IPS-NIHi11 (cell line): ENCODE data around the gene NAA15.
"Not testable (repeated sequence)": the region's sequence is repeated elsewhere in the genome, so short reads cannot be mapped to it uniquely, and the experiment has no call there.

Experiments used
- DNase-seq: peaks from one replicate; pipeline ENCODE4 v3.0.0; 2012; ENCODE audit warnings: mixed read lengths, low spot score

The NAA15 gene

DNA sequence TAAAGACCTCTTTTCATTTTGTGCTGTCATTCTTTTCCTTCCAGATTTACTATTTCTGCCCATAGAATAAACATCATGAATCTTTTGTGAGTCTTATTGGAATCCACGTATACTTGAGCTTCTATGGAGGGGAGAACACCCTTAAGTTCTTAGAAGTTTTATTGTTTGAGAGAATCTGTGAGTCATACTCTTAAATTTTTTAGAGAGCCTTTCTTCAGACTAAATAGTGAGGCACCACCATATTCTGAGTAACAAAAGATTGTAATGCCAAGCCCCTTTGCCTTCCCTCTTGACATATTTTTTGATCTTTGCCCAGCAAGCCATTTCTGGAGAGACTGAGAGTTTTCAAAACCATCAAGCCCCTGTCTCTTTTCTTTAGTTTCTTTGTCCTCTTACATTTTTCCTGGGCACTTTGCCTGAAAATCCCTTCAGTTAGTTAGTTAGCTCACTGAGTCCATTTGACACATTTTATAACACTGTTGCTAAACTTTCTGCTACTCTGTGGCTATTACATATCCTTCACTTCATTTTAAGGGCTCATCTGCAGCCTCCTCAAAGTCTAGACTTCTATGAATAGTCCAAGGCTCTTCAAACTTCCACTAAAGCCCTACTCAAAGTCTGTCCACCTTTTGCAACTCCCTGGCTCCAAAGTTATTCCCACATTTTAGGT, 66.3 kb downstream of the NAA15 start:
- no peak for DNase-seq

DNA sequence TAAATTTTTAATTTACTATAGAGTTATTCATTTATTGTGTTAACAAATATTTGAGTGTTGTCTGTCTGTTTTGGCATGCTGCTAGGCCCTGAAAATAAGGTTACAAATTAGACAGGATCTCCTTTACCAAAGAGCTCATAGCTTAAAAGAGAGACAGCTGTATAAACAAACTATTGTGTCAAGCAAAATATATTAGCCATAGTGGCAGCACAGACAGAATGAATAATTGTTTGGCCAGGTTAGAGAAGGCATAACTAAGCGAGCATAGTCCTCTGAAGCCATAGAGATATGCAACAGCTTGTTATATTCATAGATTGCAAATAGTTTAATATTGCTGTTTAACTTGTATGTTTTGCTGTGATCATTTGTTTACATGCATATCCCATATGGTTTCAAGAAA, 67.7 kb downstream of the NAA15 start:
- DNase-seq: no peak

DNA sequence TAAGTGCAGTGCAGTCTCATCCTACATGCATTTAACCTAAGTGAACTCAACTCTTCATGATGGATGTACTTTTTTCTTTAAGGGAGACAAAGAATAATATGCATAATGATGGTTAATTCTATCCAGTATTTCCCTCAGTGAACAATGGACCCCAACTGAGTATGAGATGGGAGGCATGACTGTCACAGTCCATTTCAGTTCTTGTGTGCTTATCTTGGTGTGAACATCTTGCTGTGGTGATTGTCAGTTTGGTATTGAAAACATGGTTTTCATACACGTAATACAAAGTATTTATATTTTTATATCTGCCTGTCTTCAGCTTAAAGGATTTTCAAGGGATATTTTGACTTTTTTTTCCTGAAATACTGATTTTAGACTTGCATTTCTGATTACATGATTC, 72.9 kb downstream of the NAA15 start:
- no peak for DNase-seq

DNA sequence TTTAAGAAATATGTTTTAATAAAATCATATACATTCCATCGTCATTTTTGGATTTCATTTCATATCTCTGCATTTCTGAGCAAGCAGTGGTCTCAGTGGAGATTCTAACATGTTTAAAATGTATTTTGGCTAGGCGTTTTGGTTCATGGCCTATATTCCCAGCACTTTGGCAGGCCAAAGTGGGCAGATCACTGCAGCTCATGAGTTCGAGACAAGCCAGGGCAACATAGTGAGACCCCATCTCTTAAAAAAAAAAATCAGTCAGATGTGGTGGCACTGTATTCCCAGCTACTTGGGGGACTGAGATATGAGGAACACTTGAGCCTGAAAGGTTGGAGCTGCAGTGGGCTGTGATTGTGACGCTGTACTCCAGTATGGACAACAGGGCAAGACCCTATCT, 85.1 kb downstream of the NAA15 start:
- no peak for DNase-seq

- no peak for DNase-seq
These were observed 87.8 kb downstream of the NAA15 start for GRCh38 chr4:139389102-139389501.

DNA sequence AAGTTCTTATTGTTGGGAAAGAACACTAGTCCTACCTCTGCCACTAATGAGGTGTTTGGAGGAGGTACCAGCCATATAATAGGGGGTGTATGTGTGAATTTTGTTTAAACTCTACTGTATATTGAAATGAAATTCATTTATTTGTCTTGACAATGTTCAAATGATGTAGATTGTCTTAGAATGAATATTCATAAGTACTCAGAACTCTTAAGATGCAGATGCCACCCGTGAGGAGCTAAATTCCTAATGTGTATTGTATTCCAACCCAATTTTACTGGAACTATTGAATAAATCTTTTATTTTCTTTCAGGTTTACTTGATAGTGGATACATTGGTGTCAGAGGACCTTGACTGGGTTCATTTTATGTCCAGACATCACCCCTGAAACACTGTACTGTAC, 88.7 kb downstream of the NAA15 start:
- DNase-seq: no peak

GRCh38 chr4:139391731-139392130, 90.4 kb downstream of the NAA15 start:
- DNase-seq: no peak

DNA sequence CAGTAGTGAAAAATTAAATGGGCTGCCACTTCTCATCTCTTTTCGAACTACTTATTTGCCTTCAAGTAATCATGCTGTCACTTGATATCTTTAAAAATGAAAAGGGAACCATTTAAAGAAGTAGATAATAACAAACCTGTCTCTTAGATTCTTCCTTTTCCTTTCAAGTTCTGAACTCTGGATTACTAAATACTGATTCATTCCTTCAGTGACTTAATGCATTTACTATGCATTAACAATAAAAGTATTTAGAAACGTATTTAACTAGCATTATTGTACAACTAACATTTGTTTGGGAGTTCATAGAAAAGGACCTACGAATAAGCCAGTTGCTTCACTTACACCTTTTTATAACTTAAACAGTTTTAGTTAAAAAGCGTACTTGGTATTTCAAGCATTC, 91.5 kb downstream of the NAA15 start:
- DNase-seq: no peak

DNA sequence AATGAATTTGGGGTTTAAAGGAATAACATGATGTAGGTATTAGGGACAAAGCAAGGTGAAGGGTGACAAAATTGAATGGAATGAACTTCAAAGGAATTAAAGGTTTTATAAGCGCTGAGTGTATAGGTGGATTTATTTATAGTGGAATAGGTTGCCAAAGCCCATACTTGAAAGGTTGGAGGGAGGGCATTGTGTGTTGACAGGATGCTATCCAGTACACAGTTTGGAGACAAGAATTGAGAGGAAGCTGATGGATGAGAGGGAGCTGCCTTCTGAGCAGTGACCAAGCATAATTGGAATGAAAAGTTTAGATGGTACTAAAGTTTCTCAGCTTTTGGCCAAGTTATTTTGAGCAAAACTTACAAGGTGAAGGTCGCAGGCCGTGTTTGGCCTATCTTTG, 100.1 kb downstream of the NAA15 start:
- no peak for DNase-seq

GRCh38 chr4:139402436-139402835, 101.1 kb downstream of the NAA15 start:
- no peak for DNase-seq

DNA sequence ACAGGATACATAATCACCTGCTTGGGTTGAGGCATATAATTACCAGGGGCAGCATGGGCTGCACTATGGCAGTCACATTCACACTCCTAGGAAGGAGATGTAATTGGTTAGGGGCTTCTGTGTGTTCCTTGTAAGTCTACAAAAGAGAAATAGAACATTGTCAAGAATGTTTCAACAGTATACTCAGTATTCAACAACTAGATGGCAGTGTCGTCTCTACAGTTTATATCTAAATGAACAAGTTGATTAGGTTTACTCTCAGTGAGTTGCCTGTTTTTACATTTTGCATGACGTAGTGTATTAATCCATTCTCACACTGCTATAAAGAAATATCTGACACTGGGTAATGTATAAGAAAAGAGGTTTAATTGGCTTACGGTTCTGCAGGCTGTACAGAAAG, 102.2 kb downstream of the NAA15 start:
- no peak for DNase-seq

DNA sequence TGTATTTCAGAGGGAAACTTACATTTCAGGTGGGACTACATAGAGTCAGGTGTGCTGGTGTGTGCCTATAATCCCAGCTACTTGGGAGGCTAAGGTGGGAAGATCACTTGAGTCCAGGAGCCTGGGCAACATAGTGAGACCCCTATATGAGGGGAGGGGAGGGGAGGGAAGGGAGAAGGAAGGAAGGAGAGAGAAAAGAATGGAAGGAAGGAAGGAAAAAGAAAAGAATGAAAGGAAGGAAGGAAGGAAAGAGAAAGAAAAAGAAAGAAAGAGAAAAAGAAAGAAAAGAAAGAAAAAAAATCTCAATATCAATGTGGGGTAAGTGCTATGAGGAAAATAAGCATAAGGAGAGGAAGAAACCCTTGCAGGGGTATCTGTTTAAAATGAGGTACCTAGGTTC, 109.0 kb downstream of the NAA15 start:
- no peak for DNase-seq

DNA sequence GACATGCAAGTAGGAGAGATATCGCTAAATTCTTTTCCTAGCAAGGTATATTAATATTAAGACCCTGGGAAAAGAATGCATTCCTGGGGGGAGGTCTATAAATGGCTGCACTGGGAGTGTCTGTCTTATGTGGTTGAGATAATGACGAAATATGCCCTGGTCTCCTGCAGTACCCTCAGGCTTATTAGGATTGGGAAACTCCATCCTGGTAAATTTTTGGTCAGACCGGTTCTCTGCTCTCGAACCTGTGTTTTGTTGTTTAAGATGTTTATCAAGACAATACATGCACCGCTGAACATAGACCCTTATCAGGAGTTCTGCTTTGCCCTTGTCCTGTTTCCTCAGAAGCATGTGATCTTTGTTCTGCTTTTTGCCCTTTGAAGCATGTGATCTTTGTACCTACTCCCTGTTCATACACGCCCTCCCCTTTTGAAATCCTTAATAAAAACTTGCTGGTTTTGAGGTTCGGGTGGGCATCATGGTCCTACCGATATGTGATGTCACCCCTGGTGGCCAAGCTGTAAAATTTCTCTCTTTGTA, 113.4 kb downstream of the NAA15 start:
- not testable (repeated sequence) for DNase-seq

DNA sequence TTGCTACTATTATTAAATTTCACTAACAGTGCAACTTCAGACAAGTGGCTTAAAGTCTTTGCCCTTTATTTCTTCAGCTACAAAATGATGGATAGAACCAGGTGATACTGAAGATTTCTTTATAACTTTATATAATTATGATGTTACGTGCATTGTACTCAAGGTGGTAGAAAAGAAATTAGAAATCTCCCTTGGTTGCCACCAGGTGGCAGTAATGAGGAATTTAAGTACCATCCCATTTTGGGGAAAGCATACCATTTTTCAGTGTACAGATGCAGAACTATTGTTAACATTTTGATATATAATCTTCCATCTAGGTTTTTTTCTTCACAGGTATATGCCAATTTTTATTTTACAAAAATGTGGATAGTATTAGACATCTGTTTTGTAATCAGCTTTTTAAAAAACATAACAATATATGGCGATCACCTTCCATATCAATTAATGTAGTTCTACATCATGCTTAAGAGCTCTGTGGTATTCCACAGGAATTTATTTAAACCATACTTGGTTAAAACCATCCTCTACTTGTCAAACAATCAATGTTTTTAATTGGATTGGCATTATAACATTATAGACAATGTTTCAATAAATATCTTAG, 114.9 kb downstream of the NAA15 start:
- DNase-seq: peak; percentile 44

GRCh38 chr4:139419388-139419914, 118.1 kb downstream of the NAA15 start:
- DNase-seq: no peak

DNA sequence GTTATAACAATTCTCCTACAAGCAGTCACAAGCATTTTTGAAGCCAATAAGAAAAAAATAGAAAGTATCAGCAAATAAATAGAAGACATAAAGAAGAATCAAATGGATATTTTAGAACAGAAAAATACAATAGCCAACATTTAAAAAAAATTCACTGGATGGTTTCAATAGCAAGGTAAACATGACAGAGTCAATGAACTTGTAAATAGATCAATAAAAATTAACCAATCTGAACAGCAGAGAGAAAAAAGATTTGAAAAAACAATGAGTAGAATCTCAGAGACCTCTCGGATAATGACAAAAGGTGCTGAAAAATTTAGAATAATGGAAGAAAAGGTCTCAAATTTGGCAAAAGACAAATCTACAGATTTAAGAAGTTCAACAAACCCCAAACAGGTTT, 119.3 kb downstream of the NAA15 start:
- DNase-seq: no peak

DNA sequence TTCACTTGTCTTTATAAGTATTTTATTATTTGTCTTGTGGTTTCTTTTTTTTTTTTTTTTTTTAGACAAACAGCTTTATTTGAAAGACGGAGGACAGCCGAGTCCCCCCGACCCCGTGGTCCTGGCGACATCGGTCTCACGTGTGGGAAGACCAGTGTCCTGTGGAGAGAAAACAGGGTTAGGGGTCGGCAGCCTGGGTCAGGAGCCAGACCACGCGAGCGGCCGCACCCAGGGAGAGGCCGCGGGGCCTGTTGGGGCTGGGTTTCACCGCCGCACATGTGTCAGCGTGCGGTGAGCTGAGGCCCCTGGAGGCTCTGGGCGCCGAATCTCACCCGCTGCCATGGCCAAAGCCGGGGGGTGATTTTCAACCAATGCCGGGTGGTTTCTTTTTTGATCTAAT, 134.8 kb downstream of the NAA15 start:
- DNase-seq: no peak

DNA sequence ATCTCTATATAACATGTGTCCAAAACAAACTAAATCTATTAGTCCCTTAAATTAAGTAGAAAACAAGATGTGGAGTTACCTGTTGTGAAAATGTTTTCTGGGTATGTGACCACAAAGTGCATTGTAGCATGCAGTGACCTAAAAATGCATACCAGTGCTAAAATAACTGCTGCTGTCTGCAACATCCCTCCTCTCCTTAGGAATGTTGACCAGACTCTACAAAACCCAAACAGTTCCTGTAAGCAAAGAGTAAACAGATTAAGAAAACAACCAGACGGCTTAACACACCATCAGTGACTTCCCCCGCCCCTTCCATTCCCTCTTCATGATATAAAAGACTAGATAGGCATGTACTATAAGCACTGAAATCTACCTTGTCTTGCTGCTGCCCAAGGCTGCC, 136.8 kb downstream of the NAA15 start:
- no peak for DNase-seq

DNA sequence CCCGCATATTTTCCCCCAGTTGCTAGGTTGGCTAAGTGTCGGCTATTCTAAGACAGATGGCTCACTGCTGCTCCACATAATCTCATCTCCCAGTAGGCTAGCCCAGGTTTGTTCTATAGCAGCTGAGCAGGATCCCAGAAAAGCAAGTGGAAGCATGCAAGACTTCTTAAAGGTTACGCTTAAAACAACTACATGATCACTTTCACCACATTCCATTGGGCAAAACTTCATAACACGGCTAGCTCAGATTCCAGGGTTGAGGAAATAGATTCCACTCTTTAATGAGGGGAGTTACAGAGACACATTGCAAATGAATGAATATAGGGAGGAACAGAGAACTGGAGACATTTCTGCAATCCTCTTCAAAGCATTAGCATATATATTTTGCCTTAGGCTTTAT, 139.7 kb downstream of the NAA15 start:
- DNase-seq: no peak

DNA sequence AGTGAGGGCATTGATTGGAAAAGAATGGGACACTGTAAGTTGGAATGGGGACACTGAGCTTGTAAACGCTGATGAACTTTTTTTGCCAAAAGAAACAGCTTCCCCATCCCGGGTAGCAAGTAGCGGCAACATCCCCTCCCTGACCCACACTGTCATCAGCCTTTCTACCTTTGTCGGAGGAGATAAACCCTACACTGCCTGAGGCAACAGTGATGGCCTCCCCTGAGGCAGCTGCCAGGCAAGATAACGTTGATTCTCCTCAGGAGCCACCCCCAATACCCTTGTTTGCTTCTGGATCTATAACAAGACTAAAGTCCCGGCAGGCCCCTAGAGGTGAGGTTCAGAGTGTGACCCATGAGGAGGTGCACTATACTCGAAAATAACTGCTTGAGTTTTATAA, 142.4 kb downstream of the NAA15 start:
- no peak for DNase-seq

DNA sequence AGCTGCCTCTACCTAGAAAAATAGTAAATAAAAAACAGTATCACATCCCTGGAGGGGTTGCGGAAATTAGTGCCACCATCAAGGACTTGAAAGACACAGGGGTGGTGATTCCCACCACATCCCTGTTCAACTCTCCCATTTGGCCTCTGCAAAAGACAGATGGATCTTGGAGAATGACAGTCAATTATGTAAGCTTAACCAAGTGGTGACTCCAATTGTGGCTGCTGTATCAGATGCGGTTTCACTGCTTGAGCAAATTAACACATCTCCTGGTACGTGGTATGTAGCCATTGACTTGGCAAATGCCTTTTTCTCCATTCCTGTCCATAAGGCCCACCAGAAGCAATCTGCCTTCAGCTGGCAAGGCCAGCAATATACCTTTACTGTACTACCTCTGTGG, 143.6 kb downstream of the NAA15 start:
- not testable (repeated sequence) for DNase-seq

GRCh38 chr4:139447078-139447477, 145.8 kb downstream of the NAA15 start:
- DNase-seq: not testable (repeated sequence)

GRCh38 chr4:139450586-139450985, 149.3 kb downstream of the NAA15 start:
- no peak for DNase-seq

DNA sequence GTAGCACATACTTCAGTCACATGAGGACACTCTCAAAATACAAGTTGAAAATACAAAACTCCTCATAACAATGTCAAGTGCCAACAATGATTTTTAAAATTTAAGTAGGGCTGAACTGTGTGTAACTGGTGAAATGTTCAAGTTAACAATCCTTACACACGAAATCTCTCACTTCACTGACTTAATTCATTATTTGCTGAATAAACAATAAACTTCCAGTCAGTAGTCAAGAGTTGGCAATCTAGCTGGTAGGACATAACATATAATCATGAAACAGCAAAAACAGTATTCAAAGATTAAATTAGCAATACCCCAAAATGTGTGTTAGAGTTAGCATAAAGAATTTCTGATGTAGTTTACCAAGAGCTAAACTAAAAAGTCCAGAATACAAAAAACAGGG, 150.7 kb downstream of the NAA15 start:
- no peak for DNase-seq
